GM10266 (cell line): Measurements from ENCODE around the gene GMEB2.
"Not testable (repeated sequence)": the region's sequence is repeated elsewhere in the genome, so short reads cannot be mapped to it uniquely, and the experiment has no call there.

ENCODE experiments used
- DNase-seq: peaks from one replicate; pipeline ENCODE4 v3.0.0; 2012; ENCODE audit errors: extremely low spot score
- TF ChIP-seq, protein P1 (sequence below): IDR thresholded peaks from 2 replicates; pipeline ENCODE4 v1.5.1; 2012; ENCODE audit warnings: mild to moderate bottlenecking, low read depth; ENCODE audit not compliant: control insufficient read depth, insufficient read depth; ENCODE audit errors: missing control alignments

GMEB2 gene

DNA sequence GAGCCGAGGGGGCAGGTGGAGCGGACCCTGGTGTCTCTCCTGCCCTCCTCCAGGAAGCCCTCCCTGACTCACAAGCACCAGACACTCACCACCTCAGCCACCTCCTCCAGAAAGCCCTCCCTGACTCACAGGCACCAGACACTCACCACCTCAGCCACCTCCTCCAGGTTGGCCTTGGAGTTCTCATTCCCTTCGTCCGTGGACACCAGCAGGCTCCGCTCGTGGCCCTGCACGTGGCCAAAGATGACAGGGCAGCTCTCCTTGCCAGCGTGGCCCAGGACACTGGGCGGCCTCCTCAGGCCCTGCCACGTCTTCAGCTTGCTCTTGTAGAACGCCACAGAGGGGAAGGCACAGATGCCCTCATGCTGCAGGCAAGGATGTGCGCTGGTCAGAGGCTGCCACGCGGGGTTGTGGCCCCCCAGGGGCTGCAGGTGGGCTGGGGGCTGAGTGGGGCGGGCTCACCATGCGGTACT, 66.5 kb downstream of the GMEB2 start:
- DNase-seq: no peak
- TF ChIP-seq, protein P1, sequence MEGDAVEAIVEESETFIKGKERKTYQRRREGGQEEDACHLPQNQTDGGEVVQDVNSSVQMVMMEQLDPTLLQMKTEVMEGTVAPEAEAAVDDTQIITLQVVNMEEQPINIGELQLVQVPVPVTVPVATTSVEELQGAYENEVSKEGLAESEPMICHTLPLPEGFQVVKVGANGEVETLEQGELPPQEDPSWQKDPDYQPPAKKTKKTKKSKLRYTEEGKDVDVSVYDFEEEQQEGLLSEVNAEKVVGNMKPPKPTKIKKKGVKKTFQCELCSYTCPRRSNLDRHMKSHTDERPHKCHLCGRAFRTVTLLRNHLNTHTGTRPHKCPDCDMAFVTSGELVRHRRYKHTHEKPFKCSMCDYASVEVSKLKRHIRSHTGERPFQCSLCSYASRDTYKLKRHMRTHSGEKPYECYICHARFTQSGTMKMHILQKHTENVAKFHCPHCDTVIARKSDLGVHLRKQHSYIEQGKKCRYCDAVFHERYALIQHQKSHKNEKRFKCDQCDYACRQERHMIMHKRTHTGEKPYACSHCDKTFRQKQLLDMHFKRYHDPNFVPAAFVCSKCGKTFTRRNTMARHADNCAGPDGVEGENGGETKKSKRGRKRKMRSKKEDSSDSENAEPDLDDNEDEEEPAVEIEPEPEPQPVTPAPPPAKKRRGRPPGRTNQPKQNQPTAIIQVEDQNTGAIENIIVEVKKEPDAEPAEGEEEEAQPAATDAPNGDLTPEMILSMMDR: no peak

DNA sequence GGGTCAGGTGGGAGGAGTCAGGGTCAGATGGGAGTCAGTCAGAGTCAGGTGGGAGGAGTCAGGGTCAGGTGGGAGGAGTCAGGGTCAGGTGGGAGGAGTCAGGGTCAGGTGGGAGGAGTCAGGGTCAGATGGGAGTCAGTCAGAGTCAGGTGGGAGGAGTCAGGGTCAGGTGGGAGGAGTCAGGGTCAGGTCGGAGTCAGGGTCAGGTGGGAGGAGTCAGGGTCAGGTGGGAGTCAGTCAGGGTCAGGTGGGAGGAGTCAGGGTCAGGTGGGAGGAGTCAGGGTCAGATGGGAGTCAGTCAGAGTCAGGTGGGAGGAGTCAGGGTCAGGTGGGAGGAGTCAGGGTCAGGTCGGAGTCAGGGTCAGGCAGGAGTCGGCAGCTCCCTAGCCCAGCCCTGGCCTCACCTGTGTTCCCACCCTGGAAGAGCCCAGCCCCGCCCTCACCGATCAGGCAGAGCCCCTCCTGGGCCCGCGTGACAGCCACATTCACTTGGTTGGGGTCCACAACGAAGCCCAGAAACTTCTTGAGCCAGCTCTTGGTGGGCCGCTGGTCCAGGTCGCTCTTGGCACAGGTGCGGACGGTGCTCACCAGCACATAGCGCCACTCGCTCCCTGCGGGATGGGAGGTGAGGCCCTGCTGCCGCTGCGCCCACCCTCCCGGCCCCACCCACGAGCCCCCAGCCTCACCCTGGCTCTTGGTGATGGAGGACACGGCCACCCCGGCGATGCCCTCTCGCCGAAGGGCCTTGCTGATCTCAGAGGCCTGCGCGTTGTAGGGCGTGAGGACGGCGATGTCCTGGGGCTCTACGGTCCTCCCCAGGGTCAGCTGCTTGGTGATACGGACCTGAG, 67.2 kb downstream of the GMEB2 start:
- DNase-seq: not testable (repeated sequence)

DNA sequence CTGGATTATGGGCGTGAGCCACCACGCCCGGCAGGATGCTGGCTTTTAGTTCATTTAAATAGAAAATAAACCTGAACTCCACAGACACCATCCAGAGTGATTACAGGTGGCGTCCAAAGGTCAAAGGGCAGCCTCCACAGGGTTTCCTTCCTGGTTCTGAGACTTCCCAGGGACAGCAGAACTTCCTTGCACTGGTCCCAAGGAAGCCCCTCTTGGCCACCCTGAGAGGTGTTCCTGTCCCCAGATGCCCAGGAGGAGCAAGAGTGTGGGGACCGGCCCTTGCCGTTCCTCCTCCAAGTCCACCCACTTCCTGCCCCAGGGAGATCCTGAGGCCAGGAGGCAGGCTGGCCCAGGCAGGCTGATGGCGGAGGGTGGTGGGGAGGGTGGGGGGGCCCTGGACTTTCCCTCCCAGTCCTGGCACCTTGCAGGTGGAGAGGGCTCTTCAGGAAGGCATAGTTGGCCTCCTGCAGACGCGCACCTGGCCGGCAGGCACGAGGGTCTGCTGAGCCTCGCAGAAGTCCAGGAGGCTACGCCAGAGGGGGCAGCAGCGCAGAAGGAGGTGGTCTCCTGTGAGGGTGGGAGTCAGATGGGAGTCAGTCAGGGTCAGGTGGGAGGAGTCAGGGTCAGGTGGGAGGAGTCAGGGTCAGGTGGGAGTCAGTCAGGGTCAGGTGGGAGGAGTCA, 68.0 kb downstream of the GMEB2 start:
- no peak for DNase-seq
- TF ChIP-seq, protein P1: no peak

DNA sequence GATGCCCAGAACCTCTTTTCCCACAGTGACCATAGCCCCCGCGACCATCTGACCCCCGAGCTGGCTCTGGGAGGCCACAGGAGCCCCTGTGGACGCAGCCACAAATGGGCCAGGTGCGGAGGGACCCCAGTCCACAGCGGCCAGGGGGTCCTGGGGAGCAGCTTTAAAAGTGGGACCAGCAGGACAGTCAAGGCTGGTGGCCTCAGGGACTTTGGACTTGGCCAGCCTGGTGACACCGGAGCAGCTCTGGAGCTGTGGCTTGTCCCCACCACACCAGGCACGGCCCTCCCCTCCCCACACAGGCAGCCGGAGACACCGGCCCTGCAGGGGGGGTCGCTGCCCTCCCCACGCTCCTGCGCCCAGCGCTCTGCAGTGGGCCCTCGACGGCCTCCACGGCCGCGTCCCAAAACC, 69.4 kb downstream of the GMEB2 start:
- no peak for DNase-seq
- TF ChIP-seq, protein P1: no peak

DNA sequence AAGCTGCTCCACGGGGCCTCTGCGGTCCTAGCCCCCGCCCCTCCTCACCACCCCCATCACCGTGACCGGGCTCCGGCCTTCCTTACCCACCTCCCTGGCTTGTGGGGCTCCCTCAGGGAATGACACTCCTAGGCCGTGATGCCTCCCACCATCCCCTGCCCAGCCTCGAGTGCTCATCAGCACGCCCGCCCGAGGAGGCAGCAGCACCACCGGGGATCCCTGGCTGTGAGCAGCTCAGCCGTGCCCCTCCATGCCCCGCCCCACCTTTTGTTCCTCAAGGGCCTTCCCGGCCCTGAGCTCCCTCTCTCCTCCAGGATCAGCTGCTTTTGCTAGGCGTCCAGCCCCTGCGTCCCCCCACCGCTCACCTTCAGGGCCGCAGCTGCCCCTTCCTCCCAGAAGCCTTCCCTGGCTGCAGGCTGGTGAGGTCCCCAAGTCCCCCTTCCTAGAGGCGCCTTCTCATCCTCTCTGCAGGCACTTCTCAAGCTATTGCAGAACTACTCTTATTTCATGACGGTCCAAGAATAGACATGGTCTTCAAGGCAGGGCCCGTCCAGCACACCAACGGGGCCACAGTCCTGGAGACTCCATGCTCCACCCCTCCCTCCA, 69.9 kb downstream of the GMEB2 start:
- DNase-seq: no peak
- TF ChIP-seq, protein P1: no peak

DNA sequence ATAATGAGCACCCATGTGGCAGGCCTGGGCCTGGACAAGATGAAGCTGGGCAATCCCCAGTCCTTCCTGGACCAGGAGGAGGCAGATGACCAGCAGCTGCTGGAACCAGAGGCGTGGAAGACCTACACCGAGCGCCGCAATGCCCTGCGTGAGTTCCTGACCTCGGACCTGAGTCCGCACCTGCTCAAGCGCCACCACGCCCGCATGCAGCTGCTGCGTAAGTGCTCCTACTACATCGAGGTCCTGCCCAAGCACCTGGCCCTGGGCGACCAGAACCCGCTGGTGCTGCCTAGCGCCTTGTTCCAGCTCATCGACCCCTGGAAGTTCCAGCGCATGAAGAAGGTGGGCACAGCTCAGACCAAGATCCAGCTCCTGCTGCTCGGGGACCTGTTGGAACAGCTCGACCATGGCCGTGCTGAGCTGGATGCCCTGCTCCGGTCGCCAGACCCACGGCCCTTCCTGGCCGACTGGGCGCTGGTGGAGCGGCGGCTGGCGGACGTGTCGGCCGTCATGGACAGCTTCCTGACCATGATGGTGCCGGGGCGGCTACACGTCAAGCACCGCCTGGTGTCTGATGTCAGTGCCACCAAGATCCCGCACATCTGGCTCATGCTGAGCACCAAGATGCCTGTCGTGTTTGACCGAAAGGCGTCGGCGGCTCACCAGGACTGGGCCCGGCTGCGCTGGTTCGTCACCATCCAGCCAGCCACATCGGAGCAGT, 71.1 kb downstream of the GMEB2 start:
- no peak for DNase-seq
- TF ChIP-seq, protein P1: no peak

DNA sequence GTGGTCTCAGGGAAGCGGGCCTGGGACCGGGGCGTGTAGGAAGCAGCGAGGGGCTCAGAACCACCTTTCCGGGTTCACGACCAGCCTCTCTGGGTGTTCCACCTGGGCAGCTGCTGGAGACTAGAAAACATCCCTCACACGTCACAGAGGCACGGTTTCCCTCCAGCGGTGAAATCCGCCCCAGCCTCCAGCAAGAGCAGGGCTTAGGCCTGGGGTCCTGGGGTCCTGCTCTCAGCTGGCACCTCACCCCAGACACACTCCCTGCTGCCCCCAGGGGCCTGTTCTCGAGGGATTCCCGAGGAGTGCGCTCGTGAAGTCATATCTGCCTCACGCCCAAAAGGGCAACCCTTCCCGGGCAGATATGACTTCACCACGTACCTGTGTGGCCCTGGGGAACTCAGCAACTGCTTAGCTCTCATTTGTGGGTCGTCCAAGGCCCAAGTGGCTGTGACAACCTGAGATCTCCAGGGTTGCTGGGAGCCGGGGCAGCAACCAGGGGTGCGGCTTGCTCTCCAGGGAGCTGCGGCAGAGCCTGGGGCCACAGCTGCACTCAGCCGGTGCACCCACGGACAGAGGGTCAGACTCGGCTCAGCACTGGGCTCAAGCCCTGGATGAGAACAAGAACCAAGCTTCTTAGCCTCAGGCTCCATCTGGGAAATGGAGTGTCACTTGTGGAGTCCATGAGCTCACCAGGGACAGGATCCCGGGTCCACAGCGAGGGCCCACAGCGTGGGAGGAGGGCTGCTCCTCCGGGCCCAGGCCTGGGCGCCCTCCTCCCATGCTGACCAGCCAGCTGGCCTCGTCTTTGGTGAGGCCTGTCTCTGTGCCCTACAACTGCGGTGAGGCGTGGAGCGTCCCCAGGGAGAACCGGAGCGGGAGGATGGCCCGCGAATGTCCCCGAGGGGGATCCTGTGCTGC, 72.3 kb downstream of the GMEB2 start:
- TF ChIP-seq, protein P1: no peak
- no peak for DNase-seq
